ENCODE data around the gene WDR88. TPM values are rescaled to one million over a fixed set of nuclear protein-coding genes. Genes with fewer than 3 reads are reported as not detected.

The WDR88 gene
- total RNA-seq, 6 donors from 2014 or later = 0.34 TPM; not detected in 5

GRCh38 chr19:33111587-33111986, 20.3 kb upstream of the WDR88 start:
- Histone ChIP-seq H3K36me3 (peaks cover 4 to 98% (median 71%) of the 10 kb centered on the region in 4 donors), H3K27ac (no peak overlapping the region), H3K4me3 (no peak overlapping the region), H3K27me3 (no peaks in the 10 kb centered on the region), H3K4me1 (no peaks in the 10 kb centered on the region), H3K9me3 (no peaks in the 10 kb centered on the region)
- TF ChIP-seq EP300 (IDR thresholded peaks at IDR 0.05) (no peak), POLR2A (IDR thresholded peaks at IDR 0.05) (no peak), CTCF (IDR thresholded peaks at IDR 0.05) (no peak), POLR2AphosphoS5 (IDR thresholded peaks at IDR 0.05) (no peak)
- ATAC-seq (ENCODE audit: low FRiP score in 2 of 2) (no peak), DNase-seq (peak in 1 of 2 donors; percentile 53)
- 89 to 92% methylated on average over 11 of the region's 11 CpGs for WGBS, 2 donors

- no peaks in the 10 kb centered on the region for H3K4me1 ChIP-seq
- no peak for ATAC-seq (ENCODE audit: low FRiP score in 2 of 2)
- WGBS, 2 donors = 91 to 93% methylated on average over 4 of the region's 4 CpGs
- TF ChIP-seq EP300 (IDR thresholded peaks at IDR 0.05) (no peak), CTCF (IDR thresholded peaks at IDR 0.05) (no peak), POLR2A (IDR thresholded peaks at IDR 0.05) (no peak), POLR2AphosphoS5 (IDR thresholded peaks at IDR 0.05) (no peak)
- H3K36me3 ChIP-seq = peaks cover 10 to 98% (median 73%) of the 10 kb centered on the region in 4 donors
- H3K9me3 ChIP-seq = no peaks in the 10 kb centered on the region
- H3K4me3 ChIP-seq = no peak overlapping the region
- no peak for DNase-seq
- H3K27me3 ChIP-seq = no peaks in the 10 kb centered on the region
- H3K27ac ChIP-seq = no peak overlapping the region
Observed at GRCh38 chr19:33114312-33114711, 17.6 kb upstream of the WDR88 start.

- DNase-seq = no peak
- Histone ChIP-seq H3K27me3 (no peaks in the 10 kb centered on the region), H3K36me3 (peaks cover 6 to 77% (median 55%) of the 10 kb centered on the region in 4 donors), H3K27ac (no peak overlapping the region), H3K4me1 (no peaks in the 10 kb centered on the region), H3K4me3 (no peak overlapping the region), H3K9me3 (no peaks in the 10 kb centered on the region)
- WGBS, 2 donors = 95 to 99% methylated on average over 7 to 8 of the region's 8 CpGs
- TF ChIP-seq EP300 (IDR thresholded peaks at IDR 0.05) = no peak
- no peak for TF ChIP-seq POLR2A (IDR thresholded peaks at IDR 0.05)
- no peak for TF ChIP-seq CTCF (IDR thresholded peaks at IDR 0.05)
- no peak for TF ChIP-seq POLR2AphosphoS5 (IDR thresholded peaks at IDR 0.05)
- ATAC-seq (ENCODE audit: low FRiP score in 2 of 2) = no peak
Observed at GRCh38 chr19:33117501-33117900, 14.4 kb upstream of the WDR88 start.

DNA sequence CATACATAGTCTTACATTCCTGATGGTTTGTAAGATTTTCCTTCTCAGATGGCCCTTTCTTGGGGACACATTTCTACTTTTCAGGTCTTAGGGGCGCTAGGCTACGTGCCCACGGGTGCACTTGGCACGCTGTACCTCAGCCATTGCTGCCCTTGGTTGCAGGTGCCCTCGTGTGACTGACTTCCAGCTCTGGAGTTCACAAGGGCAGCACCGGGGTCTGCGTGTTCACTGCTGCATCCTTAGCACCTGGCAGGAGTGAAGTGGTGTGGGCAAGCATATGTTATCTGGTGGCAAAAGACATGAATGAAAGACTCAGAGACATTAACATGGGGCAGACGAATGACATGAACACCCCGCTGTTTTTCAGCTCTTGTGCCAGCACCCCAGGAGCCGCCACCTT, 13.3 kb upstream of the WDR88 start:
- H3K36me3 ChIP-seq = peaks cover 6 to 73% (median 48%) of the 10 kb centered on the region in 4 donors
- 97 to 98% methylated on average over 10 of the region's 10 CpGs for WGBS, 2 donors
- DNase-seq (no peak), ATAC-seq (ENCODE audit: low FRiP score in 2 of 2) (peak in 1 of 2 donors; percentile 30)
- TF ChIP-seq POLR2A (IDR thresholded peaks at IDR 0.05) (no peak), EP300 (IDR thresholded peaks at IDR 0.05) (no peak), CTCF (IDR thresholded peaks at IDR 0.05) (no peak), POLR2AphosphoS5 (IDR thresholded peaks at IDR 0.05) (no peak)
- H3K4me1 ChIP-seq = no peaks in the 10 kb centered on the region
- no peaks in the 10 kb centered on the region for H3K9me3 ChIP-seq
- H3K27ac ChIP-seq = no peak overlapping the region
- H3K4me3 ChIP-seq = no peak overlapping the region
- no peaks in the 10 kb centered on the region for H3K27me3 ChIP-seq
